Progenitor cell of endocrine pancreas (in vitro differentiated cells): ENCODE measurements around the gene MAST4. TPM values are rescaled to one million over a fixed set of nuclear protein-coding genes. Genes with fewer than 3 reads are reported as not detected.

Experiments used
- DNase-seq: peaks from one replicate; pipeline ENCODE4 v3.0.0; 2021; ENCODE audit warnings: low spot score; ENCODE audit not compliant: unreplicated experiment
- H3K27ac Mint-ChIP-seq: 2 replicates; pipeline ENCODE4 v1.8.0; 2021; ENCODE audit warnings: mild to moderate bottlenecking, moderate library complexity, mixed read lengths
- H3K27me3 Mint-ChIP-seq: 2 replicates; pipeline ENCODE4 v1.8.0; 2021; ENCODE audit warnings: mixed read lengths
- H3K36me3 Mint-ChIP-seq: 2 replicates; pipeline ENCODE4 v1.8.0; 2022; ENCODE audit warnings: mixed read lengths; ENCODE audit not compliant: insufficient read depth
- H3K4me1 Mint-ChIP-seq: 2 replicates; pipeline ENCODE4 v1.8.0; 2021; ENCODE audit warnings: low read depth, mixed read lengths
- H3K4me3 Mint-ChIP-seq: 2 replicates; pipeline ENCODE4 v1.8.0; 2021; ENCODE audit warnings: low read depth, mild to moderate bottlenecking, moderate library complexity, mixed read lengths
- H3K9me3 Mint-ChIP-seq: 2 replicates; pipeline ENCODE4 v1.8.0; 2021; ENCODE audit warnings: low read depth, mixed read lengths
- total RNA-seq: library from RNA; stranded (reverse); gene quantifications from 2 replicates; pipeline ENCODE4 v1.2.1, GENCODE V29; 2021
- TF ChIP-seq, protein P1 (sequence below): fragments of 200-600 bp; sonication (generic); IDR thresholded peaks from one replicate; pipeline ENCODE4 v1.5.0; 2021; ENCODE audit warnings: antibody characterized with exemption, mild to moderate bottlenecking; ENCODE audit not compliant: unreplicated experiment

MAST4 gene
- total RNA-seq, 1 donor from 2014 or later: 45.3 TPM

DNA sequence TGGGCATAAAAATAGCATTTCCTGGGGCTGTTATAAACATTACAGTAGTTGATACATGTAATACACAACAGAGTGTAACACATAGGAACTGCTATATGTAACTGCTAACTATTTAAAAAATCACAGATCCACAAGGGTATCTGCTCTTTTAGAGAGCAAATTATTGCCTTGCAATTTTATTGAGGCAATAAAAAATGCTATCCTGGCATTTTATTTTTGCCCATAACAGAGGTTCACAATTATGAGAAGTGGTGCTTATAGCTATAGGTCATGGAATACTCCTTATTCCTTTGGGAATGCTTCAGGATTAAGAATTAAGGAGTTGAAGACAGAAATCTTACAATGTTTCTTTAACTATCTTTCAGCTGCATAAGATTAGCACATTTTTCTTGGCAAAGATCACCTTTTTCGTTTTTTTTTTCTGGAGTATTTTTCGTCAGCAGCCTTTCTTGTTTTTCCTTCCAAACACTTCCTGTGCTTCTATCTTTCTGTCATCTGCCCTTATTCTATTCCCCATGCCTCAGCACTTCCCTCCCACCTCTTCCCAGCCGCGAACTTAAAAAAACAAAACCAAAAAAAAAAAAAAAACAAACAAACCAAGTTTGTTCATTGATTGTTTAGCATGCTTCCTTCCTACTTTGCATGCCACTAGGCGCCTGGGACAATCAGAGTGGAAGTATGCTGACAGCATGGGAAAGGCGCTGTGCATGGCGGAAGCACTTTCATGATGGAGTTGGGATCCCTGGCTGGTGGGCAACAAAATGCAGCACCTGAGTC lies 264.2 kb downstream of the MAST4 start:
- no peak overlapping the region for H3K4me3 Mint-ChIP-seq
- H3K9me3 Mint-ChIP-seq: no peaks in the 10 kb centered on the region
- no peaks in the 10 kb centered on the region for H3K36me3 Mint-ChIP-seq
- H3K27me3 Mint-ChIP-seq: no peaks in the 10 kb centered on the region
- no peaks in the 10 kb centered on the region for H3K4me1 Mint-ChIP-seq
- DNase-seq: no peak
- TF ChIP-seq, protein P1, sequence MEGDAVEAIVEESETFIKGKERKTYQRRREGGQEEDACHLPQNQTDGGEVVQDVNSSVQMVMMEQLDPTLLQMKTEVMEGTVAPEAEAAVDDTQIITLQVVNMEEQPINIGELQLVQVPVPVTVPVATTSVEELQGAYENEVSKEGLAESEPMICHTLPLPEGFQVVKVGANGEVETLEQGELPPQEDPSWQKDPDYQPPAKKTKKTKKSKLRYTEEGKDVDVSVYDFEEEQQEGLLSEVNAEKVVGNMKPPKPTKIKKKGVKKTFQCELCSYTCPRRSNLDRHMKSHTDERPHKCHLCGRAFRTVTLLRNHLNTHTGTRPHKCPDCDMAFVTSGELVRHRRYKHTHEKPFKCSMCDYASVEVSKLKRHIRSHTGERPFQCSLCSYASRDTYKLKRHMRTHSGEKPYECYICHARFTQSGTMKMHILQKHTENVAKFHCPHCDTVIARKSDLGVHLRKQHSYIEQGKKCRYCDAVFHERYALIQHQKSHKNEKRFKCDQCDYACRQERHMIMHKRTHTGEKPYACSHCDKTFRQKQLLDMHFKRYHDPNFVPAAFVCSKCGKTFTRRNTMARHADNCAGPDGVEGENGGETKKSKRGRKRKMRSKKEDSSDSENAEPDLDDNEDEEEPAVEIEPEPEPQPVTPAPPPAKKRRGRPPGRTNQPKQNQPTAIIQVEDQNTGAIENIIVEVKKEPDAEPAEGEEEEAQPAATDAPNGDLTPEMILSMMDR: no peak
- no peak overlapping the region for H3K27ac Mint-ChIP-seq

DNA sequence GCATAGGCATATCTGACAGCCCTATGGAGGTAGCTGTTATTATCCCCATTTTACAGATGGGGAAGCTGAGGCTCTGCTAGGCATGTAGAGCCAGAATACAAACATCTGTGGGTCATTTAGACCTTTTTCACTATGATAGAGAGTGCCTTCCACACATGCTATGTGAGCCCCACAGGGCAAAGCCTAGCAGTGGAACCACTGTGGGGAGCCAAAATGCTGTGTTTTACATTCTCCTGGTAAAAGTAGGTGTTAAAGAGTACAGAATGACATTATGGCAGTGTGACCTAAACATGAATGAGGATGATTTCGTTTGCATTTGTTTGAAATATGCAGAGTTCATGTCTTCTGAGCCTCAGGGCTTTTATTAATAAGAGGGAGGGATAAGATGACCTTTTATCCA lies 265.2 kb downstream of the MAST4 start:
- no peak overlapping the region for H3K4me3 Mint-ChIP-seq
- no peaks in the 10 kb centered on the region for H3K4me1 Mint-ChIP-seq
- H3K27ac Mint-ChIP-seq: no peak overlapping the region
- H3K27me3 Mint-ChIP-seq: no peaks in the 10 kb centered on the region
- TF ChIP-seq, protein P1: no peak
- no peak for DNase-seq
- H3K36me3 Mint-ChIP-seq: no peaks in the 10 kb centered on the region
- no peaks in the 10 kb centered on the region for H3K9me3 Mint-ChIP-seq

DNA sequence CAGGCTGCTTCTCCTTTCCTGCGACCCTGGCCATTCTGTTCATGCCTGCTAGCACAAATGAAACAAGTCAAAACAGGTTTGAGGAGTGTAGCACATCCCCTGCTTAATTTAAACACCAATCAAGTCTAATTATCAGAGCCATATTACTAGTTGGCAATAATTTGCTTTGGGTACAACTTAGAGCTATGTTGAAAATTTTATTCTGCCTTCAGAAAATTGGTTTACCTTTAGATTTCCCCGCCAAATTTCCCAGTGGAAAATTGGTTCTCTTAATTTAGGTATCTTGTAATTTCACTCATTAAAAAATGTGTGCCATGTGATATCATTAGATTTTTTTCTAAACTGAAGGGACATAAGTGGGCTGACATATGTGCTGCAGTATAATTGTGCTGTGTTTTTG lies 265.8 kb downstream of the MAST4 start:
- H3K9me3 Mint-ChIP-seq: no peaks in the 10 kb centered on the region
- H3K27ac Mint-ChIP-seq: no peak overlapping the region
- TF ChIP-seq, protein P1: no peak
- no peaks in the 10 kb centered on the region for H3K4me1 Mint-ChIP-seq
- no peaks in the 10 kb centered on the region for H3K36me3 Mint-ChIP-seq
- DNase-seq: no peak
- no peak overlapping the region for H3K4me3 Mint-ChIP-seq
- no peaks in the 10 kb centered on the region for H3K27me3 Mint-ChIP-seq

DNA sequence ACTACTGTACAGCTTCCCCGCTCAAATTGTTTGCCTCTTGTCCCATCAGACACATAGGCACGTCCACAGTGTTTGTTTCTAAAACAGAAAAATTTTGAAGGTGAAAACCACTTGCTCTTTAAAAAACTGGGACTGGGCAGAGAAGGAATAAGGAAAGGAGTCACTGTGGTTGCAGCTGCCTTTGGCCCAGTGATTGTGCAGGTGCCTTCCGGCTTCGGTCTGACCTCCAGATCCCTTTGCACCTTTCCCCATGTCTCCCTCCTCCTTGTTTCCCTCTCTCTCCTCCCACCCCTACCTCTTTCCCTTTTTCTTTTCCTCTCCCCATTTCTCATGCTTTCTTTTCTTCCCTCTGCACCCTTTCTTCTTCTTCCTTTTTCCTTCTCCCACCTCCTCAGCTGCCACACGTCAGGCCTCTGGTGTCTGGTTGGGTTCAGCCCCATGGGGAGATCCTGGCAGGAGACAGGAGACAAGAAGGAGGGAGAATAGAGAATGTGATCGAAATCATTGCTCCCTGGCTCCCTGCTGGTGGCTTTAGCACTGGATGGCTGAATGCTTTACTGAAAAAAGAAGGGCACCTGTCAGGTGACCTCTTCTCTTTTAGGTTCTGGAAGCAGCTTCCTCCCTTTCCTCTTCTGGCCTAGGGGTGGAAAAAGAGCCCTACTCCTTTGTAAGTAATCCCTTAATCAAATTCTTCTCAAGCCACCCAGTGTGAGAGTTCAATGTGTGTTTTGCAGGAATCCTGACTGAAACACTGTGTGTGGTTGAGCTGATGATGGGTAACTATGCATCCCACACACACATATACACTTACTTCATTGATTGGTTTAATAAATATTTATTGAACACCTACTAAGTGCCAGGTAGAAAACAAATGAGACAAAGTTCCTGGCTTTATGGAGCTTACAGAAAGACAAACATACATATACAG lies 267.3 kb downstream of the MAST4 start:
- Mint-ChIP-seq H3K9me3 (no peaks in the 10 kb centered on the region), H3K36me3 (no peaks in the 10 kb centered on the region), H3K4me3 (no peak overlapping the region), H3K27ac (no peak overlapping the region), H3K27me3 (no peaks in the 10 kb centered on the region), H3K4me1 (no peaks in the 10 kb centered on the region)
- TF ChIP-seq, protein P1: no peak
- DNase-seq: no peak

DNA sequence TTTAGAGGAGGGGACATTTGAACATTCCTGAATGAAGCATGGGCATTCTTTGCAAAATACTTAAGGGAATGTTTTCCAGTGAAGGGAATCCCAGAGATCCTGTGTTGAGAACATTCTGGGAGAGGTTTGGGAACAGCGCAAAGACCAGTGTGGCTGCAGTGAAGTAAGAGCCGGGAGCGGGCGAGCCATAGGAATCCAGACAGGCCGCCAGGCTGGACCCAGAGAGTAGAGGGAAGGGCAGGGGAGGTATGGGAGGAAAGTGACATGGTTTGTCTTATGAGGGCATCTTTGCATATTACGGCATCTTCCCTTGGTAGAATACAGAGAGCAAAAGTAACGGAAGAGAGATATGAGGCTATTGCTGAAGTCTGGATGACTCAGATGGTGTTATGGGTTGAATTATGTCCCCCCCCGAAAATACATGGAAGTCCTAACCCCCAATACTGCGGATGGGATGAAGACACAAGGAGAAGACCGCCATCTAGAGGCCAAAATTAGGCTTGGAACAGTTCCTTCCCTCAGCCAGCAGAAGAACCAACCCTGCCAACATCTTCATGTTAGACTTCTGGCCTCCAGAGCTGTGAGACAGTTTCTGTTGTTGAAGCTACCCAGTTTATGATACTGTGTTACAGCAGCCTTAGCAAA lies 268.2 kb downstream of the MAST4 start:
- no peak for DNase-seq
- Mint-ChIP-seq H3K27ac (no peak overlapping the region), H3K4me3 (no peak overlapping the region), H3K27me3 (no peaks in the 10 kb centered on the region), H3K36me3 (no peaks in the 10 kb centered on the region), H3K9me3 (no peaks in the 10 kb centered on the region), H3K4me1 (no peaks in the 10 kb centered on the region)
- TF ChIP-seq, protein P1: no peak
